HG03159 (cell line): ENCODE results near the gene CHN2.
"Not testable (repeated sequence)": the region's sequence is repeated elsewhere in the genome, so short reads cannot be mapped to it uniquely, and the experiment has no call there.

Source experiments
- ATAC-seq: cut with Tn5 transposase; IDR thresholded peaks from one replicate; pipeline ENCODE4 v1.9.1; 2021; ENCODE audit warnings: mild to moderate bottlenecking, moderate library complexity; ENCODE audit not compliant: unreplicated experiment

Gene CHN2

GRCh38 chr7:29255199-29255878 lies 60.8 kb downstream of the CHN2 start:
- no peak for ATAC-seq

GRCh38 chr7:29255906-29256692 lies 61.5 kb downstream of the CHN2 start:
- no peak for ATAC-seq

GRCh38 chr7:29256693-29257002 lies 62.1 kb downstream of the CHN2 start:
- no peak for ATAC-seq

- no peak for ATAC-seq
Observed at GRCh38 chr7:29258951-29259350, 64.4 kb downstream of the CHN2 start.

- no peak for ATAC-seq
Observed at GRCh38 chr7:29262191-29262917, 67.8 kb downstream of the CHN2 start.

GRCh38 chr7:29263601-29264207 lies 69.1 kb downstream of the CHN2 start:
- not testable (repeated sequence) for ATAC-seq

- no peak for ATAC-seq
Observed at GRCh38 chr7:29265208-29265923, 70.8 kb downstream of the CHN2 start.

- no peak for ATAC-seq
Observed at GRCh38 chr7:29269935-29270334, 75.4 kb downstream of the CHN2 start.

- no peak for ATAC-seq
Observed at GRCh38 chr7:29270594-29271318, 76.2 kb downstream of the CHN2 start.

- ATAC-seq: no peak
Observed at GRCh38 chr7:29271319-29271658, 76.7 kb downstream of the CHN2 start.

- ATAC-seq: no peak
Observed at GRCh38 chr7:29272057-29272456, 77.5 kb downstream of the CHN2 start.

- no peak for ATAC-seq
Observed at GRCh38 chr7:29274146-29275017, 79.8 kb downstream of the CHN2 start.

- no peak for ATAC-seq
Observed at GRCh38 chr7:29275018-29275318, 80.4 kb downstream of the CHN2 start.

GRCh38 chr7:29275493-29275892 lies 80.9 kb downstream of the CHN2 start:
- no peak for ATAC-seq

- ATAC-seq: no peak
Observed at GRCh38 chr7:29276199-29276598, 81.6 kb downstream of the CHN2 start.

GRCh38 chr7:29276806-29277205 lies 82.2 kb downstream of the CHN2 start:
- no peak for ATAC-seq

GRCh38 chr7:29277436-29278215 lies 83.1 kb downstream of the CHN2 start:
- ATAC-seq: no peak

GRCh38 chr7:29278337-29279069 lies 83.9 kb downstream of the CHN2 start:
- no peak for ATAC-seq
